Measurements from ENCODE around the gene C2CD2.

- TF ChIP-seq FOXP2 (optimal IDR thresholded peaks at IDR 0.05; ENCODE audit: borderline replicate concordance, extremely low read depth, extremely low read length, insufficient read depth) (no peak), POLR2AphosphoS5 (IDR thresholded peaks at IDR 0.05; ENCODE audit: low read depth, low read length) (no peak), SIN3A (IDR thresholded peaks at IDR 0.05; ENCODE audit: borderline replicate concordance, insufficient read depth, low read length) (no peak)
These were observed 13.4 kb downstream of the C2CD2 start for GRCh38 chr21:41940431-41940830.

All from PFSK-1 (cell line).